Muscle of leg (tissue), 11 donors: Measurements from ENCODE around the gene C16orf92. TPM values are rescaled to one million over a fixed set of nuclear protein-coding genes. Genes with fewer than 3 reads are reported as not detected.

Source experiments
- DNase-seq: peaks from one replicate; pipeline ENCODE4 v3.0.0; 2013
- H3K27ac ChIP-seq: one replicate; pipeline ENCODE4 v1.5.1; 2013; ENCODE audit warnings: mild to moderate bottlenecking, low read length, control low read depth
- H3K27me3 ChIP-seq: one replicate; pipeline ENCODE4 v1.6.1; 2013; ENCODE audit warnings: low read length; ENCODE audit not compliant: control insufficient read depth, insufficient read depth
- H3K36me3 ChIP-seq: one replicate; pipeline ENCODE4 v1.6.1; 2013; ENCODE audit warnings: low read length; ENCODE audit not compliant: control insufficient read depth, insufficient read depth
- H3K4me1 ChIP-seq: one replicate; pipeline ENCODE4 v1.6.1; 2013; ENCODE audit warnings: low read length; ENCODE audit not compliant: control insufficient read depth, insufficient read depth
- H3K4me3 ChIP-seq: one replicate; pipeline ENCODE4 v1.5.1; 2013; ENCODE audit warnings: low read length, control low read depth
- H3K9me3 ChIP-seq: replicated peaks from 2 replicates; pipeline ENCODE4 v1.6.1; 2013; ENCODE audit warnings: low read depth, low read length; ENCODE audit not compliant: control insufficient read depth
- WGBS: methylation state at CpG from one replicate; pipeline ENCODE4 v1.1.5; 2013; ENCODE audit warnings: missing lambda C conversion rate; ENCODE audit not compliant: insufficient coverage; 5-methylcytosine and 5-hydroxymethylcytosine counted together
- polyA plus RNA-seq, 8 donors: library from polyadenylated mRNA; unstranded; fragments of 120-200 nt; gene quantifications; one replicate each; pipeline versions ENCODE4 v1.2.1 to v1.2.3, GENCODE V29; 2013; ENCODE audit warnings: inconsistent platforms in 1 of 8, low replicate concordance in 1 of 8; ENCODE audit not compliant: insufficient read length in 8 of 8, insufficient read depth in 1 of 8
- total RNA-seq: library from RNA; stranded (reverse); fragments of 120-200 nt; gene quantifications from one replicate; pipeline ENCODE4 v1.2.4, GENCODE V29; 2013

The C16orf92 gene
- total and polyA plus RNA-seq, 9 donors = not detected

GRCh38 chr16:30041841-30042240, 18.8 kb downstream of the C16orf92 start:
- peak; percentile 63 for DNase-seq
- H3K36me3 ChIP-seq = no peaks in the 10 kb centered on the region
- no CpG with 5 or more reads among the region's 5 CpGs for WGBS

GRCh38 chr16:30046178-30046577, 23.2 kb downstream of the C16orf92 start:
- no peak for DNase-seq
- H3K36me3 ChIP-seq = no peaks in the 10 kb centered on the region
- H3K27ac ChIP-seq = no peak overlapping the region
- no peaks in the 10 kb centered on the region for H3K4me1 ChIP-seq
- H3K27me3 ChIP-seq = no peaks in the 10 kb centered on the region
- no peaks in the 10 kb centered on the region for H3K9me3 ChIP-seq
- WGBS = 53% methylated on average over 2 of the region's 8 CpGs
- H3K4me3 ChIP-seq = no peak overlapping the region

More at GRCh38 chr16:30041841-30042240, 18.8 kb downstream of the C16orf92 start:
- Histone ChIP-seq H3K4me1 (no peaks in the 10 kb centered on the region), H3K9me3 (no peaks in the 10 kb centered on the region), H3K27me3 (no peaks in the 10 kb centered on the region), H3K4me3 (no peak overlapping the region), H3K27ac (no peak overlapping the region)

- Histone ChIP-seq H3K27ac (no peak overlapping the region), H3K9me3 (no peaks in the 10 kb centered on the region), H3K4me1 (no peaks in the 10 kb centered on the region), H3K36me3 (no peaks in the 10 kb centered on the region), H3K27me3 (no peaks in the 10 kb centered on the region), H3K4me3 (no peak overlapping the region)
- no peak for DNase-seq
- no CpG with 5 or more reads among the region's 1 CpG for WGBS
Observed at GRCh38 chr16:30046588-30046987, 23.6 kb downstream of the C16orf92 start.

GRCh38 chr16:30049871-30050270, 26.9 kb downstream of the C16orf92 start:
- WGBS = 91% methylated on average over 5 of the region's 8 CpGs
- Histone ChIP-seq H3K4me1 (peaks cover 18% of the 10 kb centered on the region), H3K36me3 (no peaks in the 10 kb centered on the region), H3K27ac (no peak overlapping the region), H3K27me3 (no peaks in the 10 kb centered on the region), H3K9me3 (no peaks in the 10 kb centered on the region), H3K4me3 (no peak overlapping the region)
- no peak for DNase-seq

GRCh38 chr16:30051518-30051917, 28.5 kb downstream of the C16orf92 start:
- 69% methylated on average over 3 of the region's 3 CpGs for WGBS
- Histone ChIP-seq H3K9me3 (no peaks in the 10 kb centered on the region), H3K36me3 (peaks cover 5% of the 10 kb centered on the region), H3K27me3 (no peaks in the 10 kb centered on the region), H3K27ac (no peak overlapping the region), H3K4me1 (peaks cover 18% of the 10 kb centered on the region), H3K4me3 (no peak overlapping the region)
- no peak for DNase-seq

GRCh38 chr16:30052671-30053372, 29.8 kb downstream of the C16orf92 start:
- Histone ChIP-seq H3K9me3 (no peaks in the 10 kb centered on the region), H3K4me3 (peak overlapping the region; percentile 72), H3K27me3 (no peaks in the 10 kb centered on the region), H3K27ac (peak overlapping the region; percentile 71), H3K36me3 (peaks cover 8% of the 10 kb centered on the region), H3K4me1 (peaks cover 26% of the 10 kb centered on the region)
- WGBS = under 1% methylated on average over 31 of the region's 58 CpGs
- DNase-seq = peak; percentile 95

- Histone ChIP-seq H3K27me3 (no peaks in the 10 kb centered on the region), H3K4me1 (peaks cover 31% of the 10 kb centered on the region), H3K9me3 (no peaks in the 10 kb centered on the region), H3K4me3 (peak overlapping the region; percentile 72), H3K27ac (peak overlapping the region; percentile 71), H3K36me3 (peaks cover 8% of the 10 kb centered on the region)
- 3% methylated on average over 13 of the region's 19 CpGs for WGBS
- DNase-seq = peak; percentile 50
Observed at GRCh38 chr16:30053376-30054015, 30.5 kb downstream of the C16orf92 start.

- Histone ChIP-seq H3K4me3 (no peak overlapping the region), H3K27me3 (no peaks in the 10 kb centered on the region), H3K4me1 (peaks cover 37% of the 10 kb centered on the region), H3K27ac (no peak overlapping the region), H3K9me3 (no peaks in the 10 kb centered on the region), H3K36me3 (peaks cover 8% of the 10 kb centered on the region)
- 49% methylated on average over 8 of the region's 8 CpGs for WGBS
- DNase-seq = no peak
Observed at GRCh38 chr16:30054451-30054850, 31.5 kb downstream of the C16orf92 start.

- WGBS = 18% methylated on average over 7 of the region's 10 CpGs
- H3K4me1 ChIP-seq = peaks cover 42% of the 10 kb centered on the region
- no peak for DNase-seq
Observed at GRCh38 chr16:30054959-30055553, 32.1 kb downstream of the C16orf92 start.

GRCh38 chr16:30060346-30060745, 37.3 kb downstream of the C16orf92 start:
- no peak overlapping the region for H3K4me3 ChIP-seq
- 54% methylated on average over 3 of the region's 4 CpGs for WGBS
- peaks cover 65% of the 10 kb centered on the region for H3K4me1 ChIP-seq
- no peaks in the 10 kb centered on the region for H3K9me3 ChIP-seq
- no peaks in the 10 kb centered on the region for H3K27me3 ChIP-seq
- H3K27ac ChIP-seq = peak overlapping the region; percentile 95
- peaks cover 6% of the 10 kb centered on the region for H3K36me3 ChIP-seq
- DNase-seq = peak; percentile 45

More at GRCh38 chr16:30054959-30055553, 32.1 kb downstream of the C16orf92 start:
- no peak overlapping the region for H3K4me3 ChIP-seq
- peaks cover 8% of the 10 kb centered on the region for H3K36me3 ChIP-seq
- no peaks in the 10 kb centered on the region for H3K27me3 ChIP-seq
- H3K27ac ChIP-seq = no peak overlapping the region
- no peaks in the 10 kb centered on the region for H3K9me3 ChIP-seq
